GM18861 (cell line): ENCODE data around the gene IPO13.

ENCODE experiments used
- ATAC-seq: cut with Tn5 transposase; IDR thresholded peaks from one replicate; pipeline ENCODE4 v1.9.1; 2021; ENCODE audit not compliant: unreplicated experiment

Gene IPO13

DNA sequence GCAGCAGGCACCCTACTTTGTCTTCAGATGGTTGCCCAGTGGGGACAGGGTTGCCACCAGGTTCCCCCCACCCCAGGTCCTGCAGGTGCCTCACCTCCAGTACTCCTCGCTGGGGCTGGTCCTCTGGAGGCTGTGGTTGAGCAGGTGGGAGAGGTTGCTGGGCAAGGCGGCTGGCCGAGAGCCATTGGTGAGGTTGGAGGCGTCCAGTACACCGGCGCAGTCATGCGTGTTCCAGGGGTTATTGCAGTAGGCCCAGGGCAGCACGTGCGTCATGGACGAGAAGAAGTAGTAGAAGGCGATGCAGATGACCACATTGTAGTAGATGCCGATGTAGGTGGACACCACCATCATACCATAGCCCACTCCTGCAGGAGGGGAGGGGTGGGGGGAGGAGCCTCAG, 61.5 kb downstream of the IPO13 start:
- ATAC-seq, result no peak

DNA sequence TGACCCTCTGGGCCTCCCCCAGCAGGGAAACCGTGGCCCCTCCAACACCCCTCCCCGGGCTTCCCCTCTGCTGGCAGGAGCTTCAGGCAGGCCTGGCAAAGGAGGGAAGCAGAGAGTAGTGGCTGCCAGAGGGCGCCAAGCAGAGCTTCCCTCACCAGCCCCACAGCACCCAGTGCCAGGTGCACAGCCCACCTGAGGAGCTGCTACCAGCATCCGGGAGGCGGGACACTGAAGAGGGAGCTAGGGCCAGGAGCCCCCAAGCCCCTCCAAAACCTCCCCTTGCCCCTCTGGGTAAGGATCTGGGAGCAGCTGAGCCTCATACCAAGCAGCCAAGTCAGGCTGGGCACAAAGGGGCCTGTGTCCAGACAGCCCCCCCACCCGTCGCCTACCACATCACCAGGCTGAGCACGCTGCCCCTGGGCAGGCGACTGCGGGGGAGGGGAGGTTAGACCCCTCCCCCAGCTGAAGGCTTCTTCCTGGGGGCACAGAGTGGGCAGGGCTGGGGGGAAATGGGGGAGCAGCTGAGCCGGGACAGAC, 64.3 kb downstream of the IPO13 start:
- ATAC-seq, result no peak

DNA sequence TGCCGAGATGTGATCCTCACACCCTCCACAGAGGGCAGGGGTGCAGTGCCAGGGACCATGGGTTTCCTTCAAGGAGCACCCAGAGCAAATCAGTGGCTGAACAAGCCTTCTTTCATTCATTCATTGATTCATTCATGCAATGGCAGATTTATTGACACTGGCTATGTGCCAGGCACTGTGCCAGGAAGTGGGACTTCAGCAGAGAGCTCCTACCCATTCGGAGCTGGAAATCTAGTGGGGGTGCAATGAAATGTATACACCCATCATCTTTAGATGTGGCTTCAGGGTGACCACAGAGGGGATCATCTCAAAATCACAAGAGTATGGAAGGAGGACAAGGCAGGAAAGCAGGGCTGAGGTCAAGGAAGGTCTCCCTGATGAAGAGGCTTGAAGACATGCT, 65.7 kb downstream of the IPO13 start:
- ATAC-seq, result no peak

DNA sequence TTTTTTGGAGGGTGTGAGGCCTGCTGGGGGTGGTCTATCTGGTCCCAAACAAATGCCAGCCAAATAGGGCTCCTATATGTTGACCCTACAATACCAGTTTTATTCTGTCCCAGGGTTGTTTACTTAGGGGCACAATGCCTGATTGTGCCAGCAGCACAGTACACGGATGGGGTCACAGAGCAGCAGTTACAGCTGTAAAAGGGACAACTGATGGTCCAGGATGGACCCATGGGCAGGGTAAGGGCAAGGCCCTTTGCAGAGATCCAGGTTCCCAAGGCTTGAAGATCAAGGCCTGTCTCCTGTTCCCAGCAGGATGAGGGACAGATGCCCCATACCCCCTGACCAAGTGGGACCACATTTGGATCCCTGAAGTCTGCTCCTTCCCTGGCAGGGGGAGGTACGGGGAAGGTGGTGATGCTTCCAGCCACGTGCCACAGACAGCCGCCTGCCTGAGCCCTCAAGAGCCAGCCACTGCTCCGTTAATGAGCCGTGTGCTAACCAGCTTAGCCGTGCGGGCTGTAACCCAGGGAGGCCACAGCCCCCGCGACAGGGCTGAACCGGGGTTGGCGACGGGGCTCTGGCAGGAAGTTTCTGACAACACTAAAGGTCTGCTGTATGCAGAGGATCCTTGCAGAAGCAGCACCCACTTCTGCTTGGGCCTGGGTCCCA, 66.3 kb downstream of the IPO13 start:
- no peak for ATAC-seq

DNA sequence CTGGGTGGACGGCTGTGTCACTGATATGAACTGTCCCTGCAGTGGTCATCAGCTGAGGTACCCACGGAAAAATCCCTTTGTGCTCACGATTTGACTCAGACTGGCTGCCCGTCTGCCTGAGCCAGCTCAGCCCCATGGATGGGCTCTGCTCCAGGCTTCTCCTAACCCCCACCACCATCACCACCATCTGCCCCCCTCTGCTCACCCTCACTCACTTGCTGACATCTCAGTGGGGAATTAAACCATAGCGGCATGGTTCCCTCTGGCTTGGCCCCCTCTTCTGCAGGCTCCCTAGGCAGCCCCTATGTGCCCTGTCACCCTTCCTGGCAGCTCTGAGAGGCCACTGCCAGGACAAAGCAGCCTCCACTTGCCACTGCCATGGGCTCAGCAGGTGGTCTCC, 67.2 kb downstream of the IPO13 start:
- ATAC-seq, result no peak

DNA sequence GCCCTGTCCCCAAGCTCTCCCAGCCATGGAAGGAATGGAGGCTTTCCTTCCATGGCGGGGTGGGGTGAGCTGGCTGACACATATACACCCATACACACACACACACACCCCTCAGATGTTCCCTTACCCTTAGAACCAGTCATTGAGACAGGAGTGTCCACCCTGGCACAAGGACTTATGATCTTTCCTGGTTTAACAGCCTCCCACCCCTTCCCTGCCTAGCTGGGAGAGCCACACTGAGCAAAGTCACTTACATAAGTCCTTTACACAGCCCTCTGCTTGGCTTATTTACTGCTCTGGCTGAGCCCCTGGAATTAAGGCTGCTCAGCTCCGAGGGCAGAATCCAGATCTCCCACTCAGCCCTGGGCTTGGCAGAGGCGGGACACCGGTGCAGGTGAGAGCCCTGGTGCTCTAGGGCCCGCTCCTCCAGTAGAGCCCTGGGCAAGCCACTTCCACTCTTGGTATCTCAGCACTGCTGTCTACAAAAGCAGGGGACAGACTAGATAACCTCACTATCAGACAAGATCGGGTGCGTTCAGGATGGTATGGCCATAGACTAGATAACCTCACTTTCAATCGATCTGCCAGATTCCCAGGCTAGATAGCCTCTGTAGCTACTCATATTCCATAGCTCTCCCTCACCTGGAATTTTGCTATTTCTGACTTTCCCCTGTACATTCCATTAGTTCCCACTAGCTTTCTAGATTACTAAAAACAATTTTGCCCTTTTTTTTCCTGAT, 67.8 kb downstream of the IPO13 start:
- no peak for ATAC-seq

DNA sequence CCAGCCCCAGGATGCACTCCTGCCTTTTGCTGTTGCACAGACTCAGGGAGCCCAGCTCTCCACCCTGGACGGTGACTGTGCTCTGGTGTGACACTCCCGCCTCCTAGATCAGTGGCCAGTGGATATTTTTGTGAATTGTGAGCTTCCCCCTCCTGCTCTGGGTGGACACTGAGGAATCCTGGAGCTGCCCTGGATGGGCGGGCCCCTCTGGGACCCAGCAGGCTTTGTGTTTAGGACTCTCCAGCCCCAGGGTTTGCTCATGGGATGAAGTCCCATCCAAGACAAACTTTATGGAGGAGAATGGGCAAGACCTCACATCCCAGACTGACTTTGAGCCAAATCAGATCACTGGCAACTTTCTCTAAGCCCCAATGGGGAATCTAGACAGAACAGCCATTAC, 68.5 kb downstream of the IPO13 start:
- ATAC-seq, result no peak

DNA sequence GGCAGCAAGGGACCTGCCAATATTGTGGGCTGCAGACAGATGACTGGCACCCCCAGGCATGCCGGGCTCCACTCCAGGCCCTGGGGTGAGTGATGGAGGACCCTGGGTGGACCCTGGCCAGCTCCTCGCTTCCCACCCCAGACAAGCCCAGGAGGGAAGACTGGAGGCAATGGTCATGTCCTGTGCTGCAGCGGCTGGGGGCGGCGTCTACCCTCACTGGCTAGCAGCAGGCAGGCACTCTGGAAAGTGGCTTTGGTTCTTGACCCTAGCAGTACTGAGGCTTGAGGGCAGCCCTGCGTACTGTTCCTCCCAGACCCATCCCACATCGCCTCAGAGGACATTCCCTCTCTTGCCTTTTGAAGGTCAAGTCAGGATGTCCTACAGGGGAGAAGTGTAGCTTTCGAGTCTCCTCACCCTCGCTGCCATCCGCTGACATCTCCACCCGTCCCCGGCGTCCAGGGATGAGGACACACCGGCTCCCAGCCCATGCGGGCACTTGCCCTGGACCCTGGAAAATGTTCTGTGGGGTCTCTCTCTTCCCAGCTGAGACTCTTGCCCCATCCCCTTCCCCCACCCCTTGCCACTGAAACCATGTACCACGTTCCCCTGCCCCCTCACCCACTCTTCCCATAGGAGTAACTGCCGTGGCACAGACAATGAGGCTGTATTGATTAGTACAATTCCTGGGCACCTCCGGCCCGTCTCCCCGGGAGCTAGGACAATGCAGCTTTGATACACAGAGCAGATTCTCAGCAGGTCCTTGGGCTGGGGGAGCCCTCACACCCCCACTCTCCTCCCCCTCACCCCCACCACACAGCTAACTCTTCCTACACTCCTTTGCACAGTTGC, 69.5 kb downstream of the IPO13 start:
- no peak for ATAC-seq

DNA sequence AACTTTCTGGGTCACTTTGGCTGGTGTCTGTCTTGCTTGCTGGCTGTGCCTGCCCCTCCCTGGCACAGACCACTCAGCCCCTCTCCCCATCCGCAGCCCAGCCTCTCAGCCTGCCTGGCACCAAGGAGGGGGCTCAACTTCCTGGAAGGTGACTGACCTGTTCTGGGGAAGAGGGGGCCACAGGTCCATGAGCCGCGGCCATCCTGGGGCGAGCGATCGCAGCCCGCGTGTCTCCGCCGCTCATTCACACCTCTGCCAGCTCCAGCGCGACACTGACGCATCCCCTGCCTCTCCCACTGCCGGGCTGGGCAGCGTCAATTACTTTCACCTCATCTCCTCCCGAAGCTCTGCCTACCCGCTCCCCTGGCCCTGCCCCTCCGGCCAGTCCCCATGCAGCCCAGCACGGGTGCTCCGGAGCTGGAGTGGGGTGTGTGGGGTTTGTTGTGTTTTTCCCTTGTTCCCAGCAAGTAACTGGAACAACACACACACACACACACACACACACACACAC, 70.2 kb downstream of the IPO13 start:
- no peak for ATAC-seq
